ENCODE measurements around the gene TTC5. TPM values are rescaled to one million over a fixed set of nuclear protein-coding genes. Genes with fewer than 3 reads are reported as not detected.

Gene TTC5
- total RNA-seq, 1 experiment from 2014 or later, result 20.6 TPM

DNA sequence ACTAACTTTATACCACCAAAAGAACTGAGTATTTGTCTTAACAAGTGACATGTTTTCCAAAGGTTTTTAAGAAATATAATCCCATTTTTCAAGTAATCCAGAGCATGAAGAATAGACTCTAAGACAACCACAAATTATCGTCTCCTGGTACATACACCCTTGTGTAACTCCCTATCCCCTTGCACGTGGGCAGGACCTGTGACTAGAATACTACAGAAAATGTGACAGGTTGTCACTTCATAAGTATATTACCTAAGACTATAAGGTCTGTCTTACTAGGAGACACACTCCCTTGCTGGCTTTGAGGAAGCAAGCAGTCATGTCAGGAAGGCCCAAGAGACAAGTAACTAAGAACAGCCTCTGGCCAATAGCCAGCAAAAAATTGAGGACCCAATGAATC lies 8.3 kb upstream of the TTC5 start:
- CTCF ChIA-PET, result no interaction called here
- BruUV-seq (replicated peaks), result TSS peak; percentile 5
- no peak for TF ChIP-seq CTCF (IDR thresholded peaks at IDR 0.05; ENCODE audit: unreplicated experiment)
- intact Hi-C loops (cut with micrococcal nuclease; ENCODE audit: unreplicated experiment), result no loop called here
- Mint-ChIP-seq H3K9me3 (ENCODE audit: low read depth, unreplicated experiment) (no peaks in the 10 kb centered on the region), H3K4me1 (ENCODE audit: low read depth, unreplicated experiment) (no peaks in the 10 kb centered on the region), H3K4me3 (ENCODE audit: low read depth, unreplicated experiment) (no peak overlapping the region), H3K27me3 (ENCODE audit: unreplicated experiment) (no peaks in the 10 kb centered on the region), H3K27ac (ENCODE audit: unreplicated experiment) (no peak overlapping the region), H3K36me3 (ENCODE audit: insufficient read depth, unreplicated experiment) (peaks cover 41% of the 10 kb centered on the region)
- DNase-seq, result no peak

GRCh38 chr14:20306079-20306423 lies 300 bp upstream of the TTC5 start:
- Mint-ChIP-seq H3K36me3 (ENCODE audit: insufficient read depth, unreplicated experiment) (peaks cover 15% of the 10 kb centered on the region), H3K27me3 (ENCODE audit: unreplicated experiment) (no peaks in the 10 kb centered on the region), H3K4me3 (ENCODE audit: low read depth, unreplicated experiment) (peak overlapping the region; percentile 92), H3K9me3 (ENCODE audit: low read depth, unreplicated experiment) (no peaks in the 10 kb centered on the region), H3K4me1 (ENCODE audit: low read depth, unreplicated experiment) (peaks cover 17% of the 10 kb centered on the region), H3K27ac (ENCODE audit: unreplicated experiment) (peak overlapping the region; percentile 87)
- no peak for DNase-seq
- no peak for TF ChIP-seq CTCF (IDR thresholded peaks at IDR 0.05; ENCODE audit: unreplicated experiment)
- no TSS peak for BruUV-seq (replicated peaks)
- intact Hi-C loops (cut with micrococcal nuclease; ENCODE audit: unreplicated experiment), result no loop called here
- CTCF ChIA-PET, result no interaction called here

- Mint-ChIP-seq H3K36me3 (ENCODE audit: insufficient read depth, unreplicated experiment) (peaks cover 17% of the 10 kb centered on the region), H3K27ac (ENCODE audit: unreplicated experiment) (no peak overlapping the region), H3K4me3 (ENCODE audit: low read depth, unreplicated experiment) (no peak overlapping the region), H3K9me3 (ENCODE audit: low read depth, unreplicated experiment) (no peaks in the 10 kb centered on the region), H3K4me1 (ENCODE audit: low read depth, unreplicated experiment) (peaks cover 17% of the 10 kb centered on the region), H3K27me3 (ENCODE audit: unreplicated experiment) (no peaks in the 10 kb centered on the region)
- no peak for TF ChIP-seq CTCF (IDR thresholded peaks at IDR 0.05; ENCODE audit: unreplicated experiment)
- intact Hi-C loops (cut with micrococcal nuclease; ENCODE audit: unreplicated experiment), result no loop called here
- no peak for DNase-seq
- CTCF ChIA-PET, result no interaction called here
- no TSS peak for BruUV-seq (replicated peaks)
These were observed 3.6 kb downstream of the TTC5 start for GRCh38 chr14:20302042-20302755.

DNA sequence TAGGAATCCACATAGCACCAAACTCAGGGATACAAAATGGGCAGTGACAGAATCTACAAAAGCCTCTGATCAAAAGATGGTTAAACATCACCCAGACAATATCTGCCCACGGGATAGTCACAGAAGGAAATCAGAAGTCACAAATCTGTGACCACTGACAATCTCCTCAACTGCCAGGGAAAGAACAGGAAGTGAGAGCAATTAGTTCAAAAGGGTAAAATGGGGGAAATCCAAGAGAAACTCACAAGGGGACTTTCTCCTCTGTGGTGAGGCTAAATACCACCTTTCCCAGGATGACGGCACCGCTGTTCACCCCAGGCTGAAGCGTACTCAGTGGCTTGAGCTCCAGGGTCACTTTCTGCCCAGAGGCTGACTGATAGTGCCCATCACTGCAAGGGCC lies 10.7 kb downstream of the TTC5 start:
- Mint-ChIP-seq H3K4me3 (ENCODE audit: low read depth, unreplicated experiment) (no peak overlapping the region), H3K27ac (ENCODE audit: unreplicated experiment) (no peak overlapping the region), H3K27me3 (ENCODE audit: unreplicated experiment) (no peaks in the 10 kb centered on the region), H3K36me3 (ENCODE audit: insufficient read depth, unreplicated experiment) (peaks cover under 1% of the 10 kb centered on the region), H3K4me1 (ENCODE audit: low read depth, unreplicated experiment) (no peaks in the 10 kb centered on the region), H3K9me3 (ENCODE audit: low read depth, unreplicated experiment) (no peaks in the 10 kb centered on the region)
- no peak for DNase-seq
- intact Hi-C loops (cut with micrococcal nuclease; ENCODE audit: unreplicated experiment), result no loop called here
- CTCF ChIA-PET, result no interaction called here
- no TSS peak for BruUV-seq (replicated peaks)
- no peak for TF ChIP-seq CTCF (IDR thresholded peaks at IDR 0.05; ENCODE audit: unreplicated experiment)
